HepG2 (cell line): ENCODE data around the gene CAPN2.

Experiments
- EZH2 ChIP-seq: conservative IDR thresholded peaks from 2 replicates; pipeline ENCODE4 v1.6.1; 2012; ENCODE audit warnings: mild to moderate bottlenecking, low read depth, low read length, moderate library complexity
- JUND ChIP-seq: sonication (generic); formaldehyde crosslinking; IDR thresholded peaks from 2 replicates; pipeline ENCODE4 v1.8.0; 2022; ENCODE audit warnings: mild to moderate bottlenecking, missing genetic modification reagents
- NR2F6 ChIP-seq, 2 experiments: IDR thresholded peaks; 2 replicates each; pipeline ENCODE4 v1.6.1; 2016; ENCODE audit warnings: antibody characterized with exemption in 1 of 2, mild to moderate bottlenecking in 1 of 2
- RAD21 ChIP-seq: fragments of 450-650 bp; formaldehyde crosslinking; IDR thresholded peaks from 2 replicates; pipeline ENCODE4 v1.5.0; 2020; ENCODE audit warnings: mild to moderate bottlenecking
- RBFOX2 ChIP-seq: fragments of 200-400 bp; formaldehyde crosslinking; IDR thresholded peaks from 2 replicates; pipeline ENCODE4 v1.6.1; 2017; ENCODE audit warnings: low read depth, mild to moderate bottlenecking, low read length
- SUZ12 ChIP-seq: fragments of 150-350 bp; IDR thresholded peaks from 2 replicates; pipeline ENCODE4 v1.6.1; 2014; ENCODE audit warnings: low read depth, low read length
- ZBTB26 ChIP-seq: IDR thresholded peaks from 2 replicates; pipeline ENCODE4 v1.6.1; 2016; ENCODE audit warnings: missing compliant biosample characterization, missing genetic modification reagents, borderline replicate concordance
- ZNF556 ChIP-seq: sonication (generic); formaldehyde crosslinking; IDR thresholded peaks from 2 replicates; pipeline ENCODE4 v1.4.0; 2020; ENCODE audit warnings: mild to moderate bottlenecking, missing genetic modification reagents, borderline replicate concordance
- ZNF75D ChIP-seq: sonication (generic); formaldehyde crosslinking; IDR thresholded peaks from 2 replicates; pipeline ENCODE4 v1.8.1; 2023; ENCODE audit warnings: missing genetic modification reagents, mild to moderate bottlenecking, borderline replicate concordance
- TF ChIP-seq, protein P1 (sequence below): sonication (generic); formaldehyde crosslinking; IDR thresholded peaks from 2 replicates; pipeline ENCODE4 v1.4.0; 2020; ENCODE audit warnings: missing genetic modification reagents
- TF ChIP-seq, protein P2 (sequence below), 2 experiments: sonication (generic) in 1 of 2; formaldehyde crosslinking in 1 of 2; IDR thresholded peaks; 2 replicates each; pipeline versions ENCODE4 v1.5.1 to v1.6.1; 2011 to 2020; ENCODE audit warnings: borderline replicate concordance in 1 of 2, low read depth in 1 of 2, low read length in 1 of 2, mild to moderate bottlenecking in 1 of 2, missing genetic modification reagents in 1 of 2, moderate library complexity in 1 of 2

DNA sequence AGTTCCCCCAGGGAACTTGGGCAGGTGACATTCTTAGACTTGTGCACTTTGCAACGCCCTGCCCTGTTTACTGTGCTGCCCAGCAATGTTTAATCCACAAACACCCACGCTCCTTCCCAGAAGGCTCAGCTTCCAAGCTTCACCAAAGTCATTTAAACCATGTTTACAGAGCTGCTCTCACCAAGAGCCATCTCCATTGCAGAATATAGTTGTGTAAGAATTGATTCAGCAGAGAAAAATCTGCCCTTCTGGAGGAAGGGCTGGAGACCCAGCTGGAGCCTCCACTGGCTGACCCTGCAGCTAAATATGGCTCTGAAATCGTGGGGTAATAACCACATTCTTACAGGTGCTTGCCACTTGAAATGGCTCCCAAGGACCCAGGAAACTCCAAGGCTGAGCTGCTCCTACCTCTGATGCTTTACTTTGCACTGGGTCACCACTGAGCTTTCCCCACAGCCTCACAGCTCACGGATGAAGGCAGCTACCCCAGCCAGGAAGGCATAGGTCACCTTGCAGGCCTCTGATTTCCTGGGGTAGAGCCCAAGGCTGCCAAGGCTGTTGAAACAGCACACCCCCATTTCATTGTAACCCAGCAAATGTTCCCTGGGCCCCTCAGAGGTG, 8.7 kb downstream of the CAPN2 start:
- TF ChIP-seq JUND (CRISPR knock-in tag) = no peak
- no peak for TF ChIP-seq ZBTB26
- TF ChIP-seq, protein P1, sequence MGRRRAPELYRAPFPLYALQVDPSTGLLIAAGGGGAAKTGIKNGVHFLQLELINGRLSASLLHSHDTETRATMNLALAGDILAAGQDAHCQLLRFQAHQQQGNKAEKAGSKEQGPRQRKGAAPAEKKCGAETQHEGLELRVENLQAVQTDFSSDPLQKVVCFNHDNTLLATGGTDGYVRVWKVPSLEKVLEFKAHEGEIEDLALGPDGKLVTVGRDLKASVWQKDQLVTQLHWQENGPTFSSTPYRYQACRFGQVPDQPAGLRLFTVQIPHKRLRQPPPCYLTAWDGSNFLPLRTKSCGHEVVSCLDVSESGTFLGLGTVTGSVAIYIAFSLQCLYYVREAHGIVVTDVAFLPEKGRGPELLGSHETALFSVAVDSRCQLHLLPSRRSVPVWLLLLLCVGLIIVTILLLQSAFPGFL (CRISPR knock-in tag) = no peak
- TF ChIP-seq NR2F6 (IDR thresholded peaks at IDR 0.05) = no peak
- no peak for TF ChIP-seq NR2F6 (CRISPR knock-in tag; IDR thresholded peaks at IDR 0.05)
- TF ChIP-seq ZNF556 (CRISPR knock-in tag) = no peak
- TF ChIP-seq, protein P2, sequence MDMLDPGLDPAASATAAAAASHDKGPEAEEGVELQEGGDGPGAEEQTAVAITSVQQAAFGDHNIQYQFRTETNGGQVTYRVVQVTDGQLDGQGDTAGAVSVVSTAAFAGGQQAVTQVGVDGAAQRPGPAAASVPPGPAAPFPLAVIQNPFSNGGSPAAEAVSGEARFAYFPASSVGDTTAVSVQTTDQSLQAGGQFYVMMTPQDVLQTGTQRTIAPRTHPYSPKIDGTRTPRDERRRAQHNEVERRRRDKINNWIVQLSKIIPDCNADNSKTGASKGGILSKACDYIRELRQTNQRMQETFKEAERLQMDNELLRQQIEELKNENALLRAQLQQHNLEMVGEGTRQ (IDR thresholded peaks at IDR 0.05; ENCODE audit: low read depth, low read length) = no peak
- TF ChIP-seq, protein P2 (CRISPR knock-in tag; IDR thresholded peaks at IDR 0.05; ENCODE audit: borderline replicate concordance) = no peak
- TF ChIP-seq SUZ12 = no peak
- no peak for TF ChIP-seq EZH2
- TF ChIP-seq ZNF75D (CRISPR knock-in tag) = no peak
- no peak for TF ChIP-seq RBFOX2
- TF ChIP-seq RAD21 (CRISPR knock-in tag) = no peak
